GM12873 (cell line): Measurements from ENCODE around the gene ZSWIM6.

Experiments used
- TF ChIP-seq, protein P1 (sequence below): IDR thresholded peaks from 2 replicates; pipeline ENCODE4 v1.5.1; 2012; ENCODE audit warnings: low read depth, mild to moderate bottlenecking, moderate library complexity, low read length, control low read depth; ENCODE audit not compliant: insufficient read depth; ENCODE audit errors: missing control alignments

The ZSWIM6 gene

DNA sequence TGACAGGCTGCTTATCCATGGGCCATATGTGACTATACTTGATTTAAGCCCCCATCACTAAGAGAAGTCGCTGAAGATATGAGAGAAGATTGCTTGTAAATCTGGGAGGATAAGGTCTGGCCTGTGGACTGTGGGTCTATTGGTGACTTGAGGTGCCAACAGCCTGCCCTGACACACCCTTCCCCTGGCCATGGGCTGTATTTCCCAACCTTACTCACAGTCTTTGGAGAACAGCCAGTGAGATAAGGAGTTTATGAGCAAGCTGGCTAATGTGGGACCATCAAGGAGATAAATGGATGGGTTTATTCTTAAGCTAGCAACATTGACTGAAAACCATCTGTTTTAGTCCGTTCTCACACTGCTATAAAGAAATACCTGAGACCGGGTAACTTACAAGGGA, 231.3 kb downstream of the ZSWIM6 start:
- TF ChIP-seq, protein P1, sequence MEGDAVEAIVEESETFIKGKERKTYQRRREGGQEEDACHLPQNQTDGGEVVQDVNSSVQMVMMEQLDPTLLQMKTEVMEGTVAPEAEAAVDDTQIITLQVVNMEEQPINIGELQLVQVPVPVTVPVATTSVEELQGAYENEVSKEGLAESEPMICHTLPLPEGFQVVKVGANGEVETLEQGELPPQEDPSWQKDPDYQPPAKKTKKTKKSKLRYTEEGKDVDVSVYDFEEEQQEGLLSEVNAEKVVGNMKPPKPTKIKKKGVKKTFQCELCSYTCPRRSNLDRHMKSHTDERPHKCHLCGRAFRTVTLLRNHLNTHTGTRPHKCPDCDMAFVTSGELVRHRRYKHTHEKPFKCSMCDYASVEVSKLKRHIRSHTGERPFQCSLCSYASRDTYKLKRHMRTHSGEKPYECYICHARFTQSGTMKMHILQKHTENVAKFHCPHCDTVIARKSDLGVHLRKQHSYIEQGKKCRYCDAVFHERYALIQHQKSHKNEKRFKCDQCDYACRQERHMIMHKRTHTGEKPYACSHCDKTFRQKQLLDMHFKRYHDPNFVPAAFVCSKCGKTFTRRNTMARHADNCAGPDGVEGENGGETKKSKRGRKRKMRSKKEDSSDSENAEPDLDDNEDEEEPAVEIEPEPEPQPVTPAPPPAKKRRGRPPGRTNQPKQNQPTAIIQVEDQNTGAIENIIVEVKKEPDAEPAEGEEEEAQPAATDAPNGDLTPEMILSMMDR, result no peak

DNA sequence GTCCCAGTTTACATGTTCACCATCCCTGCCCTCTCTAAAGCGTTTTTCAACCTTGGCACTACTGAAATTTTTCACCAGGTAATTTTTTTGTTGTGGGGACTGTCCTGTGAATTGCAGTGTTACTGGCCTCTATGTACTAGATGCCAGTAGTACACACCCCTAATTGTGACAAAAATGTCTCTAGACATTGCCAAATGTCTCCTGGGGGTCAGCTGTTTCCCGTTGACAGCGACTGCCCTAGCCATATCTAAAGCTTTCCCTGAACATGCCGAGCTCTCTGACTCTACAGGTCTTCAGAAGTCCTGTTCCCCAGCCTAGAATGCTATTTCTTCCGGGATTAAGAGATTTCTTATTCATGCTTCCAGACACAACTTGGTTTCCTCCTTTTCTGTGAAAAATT, 235.3 kb downstream of the ZSWIM6 start:
- TF ChIP-seq, protein P1, result no peak

DNA sequence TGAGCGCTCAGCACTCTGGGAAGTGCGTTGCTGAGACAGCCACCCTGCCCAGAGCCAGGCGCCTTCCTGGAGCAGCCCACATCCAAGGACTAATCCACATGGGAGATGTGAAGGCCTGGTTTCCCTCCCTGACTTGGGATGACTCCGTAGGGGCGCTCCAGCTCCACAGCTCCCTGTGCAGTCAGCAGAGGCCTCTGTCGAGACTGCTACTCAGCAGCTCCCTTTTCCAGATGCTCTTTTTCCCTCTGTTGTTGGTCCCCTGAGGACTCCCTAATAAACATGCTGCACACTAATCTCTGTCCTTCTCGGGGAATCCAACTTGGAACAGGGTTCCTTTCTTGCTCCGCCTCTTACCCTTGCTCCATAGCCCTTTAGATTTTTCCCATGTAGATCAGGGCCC, 237.3 kb downstream of the ZSWIM6 start:
- TF ChIP-seq, protein P1, result no peak

DNA sequence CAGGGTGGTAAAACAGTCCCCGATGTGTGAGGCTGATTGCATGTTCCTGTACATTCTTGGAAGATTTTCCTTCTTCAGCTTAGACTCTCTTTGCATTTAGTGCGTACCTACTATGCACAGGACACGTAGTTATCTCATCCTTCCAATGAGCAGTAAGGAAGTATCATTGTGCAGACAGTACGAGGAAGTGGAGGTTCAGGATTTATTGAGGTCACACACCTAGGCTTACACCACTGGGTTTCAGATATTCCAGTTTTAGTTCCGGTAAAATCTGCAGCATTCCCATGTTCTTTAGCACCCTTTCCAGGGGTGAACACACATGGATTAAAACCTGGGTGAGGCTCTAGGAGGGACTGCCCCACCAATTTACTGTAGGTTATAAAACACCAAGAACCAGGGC, 238.7 kb downstream of the ZSWIM6 start:
- TF ChIP-seq, protein P1, result no peak

DNA sequence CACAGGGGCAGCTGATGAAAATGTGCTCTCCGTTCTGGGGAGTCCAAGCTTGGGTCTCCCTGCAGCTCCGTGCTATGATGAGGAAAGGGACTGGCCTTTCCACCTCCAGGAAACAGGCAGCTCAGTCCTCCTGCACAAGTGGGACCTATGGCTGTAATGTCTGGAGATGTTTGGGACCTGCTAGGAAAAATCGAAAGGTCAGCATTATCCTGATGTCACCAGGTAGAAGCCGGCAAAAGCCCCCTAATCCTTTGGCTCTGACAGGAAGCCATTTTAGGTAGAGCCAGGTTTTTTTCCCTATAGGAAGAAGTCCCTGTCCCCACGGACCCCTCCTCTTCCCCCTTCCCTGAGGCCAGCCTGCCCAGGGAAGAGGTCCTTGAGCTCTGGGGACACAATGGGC, 240.9 kb downstream of the ZSWIM6 start:
- TF ChIP-seq, protein P1, result no peak

DNA sequence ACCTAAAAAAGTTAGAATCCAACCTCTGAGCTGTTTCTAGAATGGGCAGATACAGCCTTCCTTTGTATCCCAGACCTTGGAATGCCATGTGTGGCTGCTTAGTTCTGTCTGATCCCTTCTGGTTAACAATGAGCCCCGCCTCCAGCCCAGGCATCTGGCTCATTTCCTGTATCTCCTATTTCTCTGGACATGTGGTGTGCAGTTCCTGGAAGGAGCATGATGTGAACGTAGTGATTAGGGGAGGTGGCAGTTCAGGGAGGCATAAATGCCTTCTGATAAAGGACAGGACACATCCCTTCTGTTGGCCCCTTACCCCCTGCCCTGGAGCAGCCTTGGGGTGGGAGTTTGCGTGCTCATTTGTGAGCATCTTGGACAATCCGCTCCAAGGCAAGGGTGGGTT, 243.0 kb downstream of the ZSWIM6 start:
- TF ChIP-seq, protein P1, result no peak

DNA sequence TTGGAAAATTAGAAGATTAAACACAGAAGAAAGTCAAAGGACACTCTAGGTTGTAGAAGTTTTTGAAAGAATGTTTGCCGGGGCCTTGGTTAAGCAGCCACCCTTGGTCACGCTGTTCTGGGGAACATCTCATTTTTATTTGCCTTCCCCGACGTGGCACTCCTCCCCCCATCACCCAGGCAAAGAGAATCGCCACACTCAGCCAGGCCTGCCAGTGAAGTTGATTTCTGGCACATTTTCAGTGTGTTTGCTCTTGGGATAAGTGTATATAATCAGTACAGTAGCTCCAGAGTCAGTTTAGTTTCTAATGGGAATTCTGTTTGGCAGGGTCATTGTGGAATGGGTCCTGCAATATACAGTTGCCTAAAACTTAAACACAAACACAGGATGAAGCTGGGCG, 243.5 kb downstream of the ZSWIM6 start:
- TF ChIP-seq, protein P1, result no peak
